Kidney (tissue), 14 donors: ENCODE data around the gene KIF16B. TPM values are rescaled to one million over a fixed set of nuclear protein-coding genes. Genes with fewer than 3 reads are reported as not detected.

Experiments
- DNase-seq, 5 donors: peaks; one replicate each; pipeline ENCODE4 v3.0.0-alpha.2; 2013 to 2020
- FAIRE-seq: peaks from 2 replicates; lab custom pipeline; 2012; peaks lifted over from hg19 to GRCh38; lab: Jason Lieb, UNC
- H3K27ac ChIP-seq, 2 donors: one replicate each; pipeline ENCODE4 v1.7.0; 2013; ENCODE audit warnings: low read depth in 2 of 2, low read length in 2 of 2, inconsistent platforms in 1 of 2
- H3K27me3 ChIP-seq: one replicate; pipeline ENCODE4 v1.7.1; 2013; ENCODE audit warnings: low read length, inconsistent platforms; ENCODE audit not compliant: control insufficient read depth, insufficient read depth
- H3K36me3 ChIP-seq, 3 donors: one replicate each; pipeline versions ENCODE4 v1.7.0 to v1.7.1; 2013; ENCODE audit warnings: low read length in 3 of 3, control low read depth in 1 of 3, inconsistent platforms in 1 of 3; ENCODE audit not compliant: insufficient read depth in 3 of 3, control insufficient read depth in 2 of 3
- H3K4me1 ChIP-seq, 3 donors: one replicate each; pipeline versions ENCODE4 v1.7.0 to v1.7.1; 2013; ENCODE audit warnings: low read length in 3 of 3, inconsistent platforms in 1 of 3, low read depth in 1 of 3; ENCODE audit not compliant: control insufficient read depth in 2 of 3, insufficient read depth in 2 of 3
- H3K4me3 ChIP-seq, 3 donors: one replicate each; pipeline versions ENCODE4 v1.7.0 to v1.8.1; 2013; ENCODE audit warnings: low read length in 3 of 3, control low read depth in 1 of 3, inconsistent platforms in 1 of 3
- H3K9ac ChIP-seq, 3 donors: one replicate each; pipeline versions ENCODE4 v1.7.0 to v1.7.1; 2013; ENCODE audit warnings: low read length in 3 of 3, control low read depth in 1 of 3, inconsistent platforms in 1 of 3
- H3K9me3 ChIP-seq, 3 donors: one replicate each; pipeline versions ENCODE4 v1.7.0 to v1.7.1; 2013; ENCODE audit warnings: low read length in 3 of 3, control low read depth in 1 of 3, inconsistent platforms in 1 of 3; ENCODE audit not compliant: control insufficient read depth in 2 of 3, insufficient read depth in 1 of 3
- CTCF ChIP-seq: IDR thresholded peaks from 3 replicates; pipeline ENCODE4 v1.5.1; 2012; ENCODE audit warnings: mild to moderate bottlenecking, moderate library complexity, borderline replicate concordance; ENCODE audit not compliant: insufficient read depth; ENCODE audit errors: extremely low read depth
- intact Hi-C: fragments of 100-400 bp; cut with DNase I; formaldehyde crosslinking; loops from one replicate; pipeline ENCODE4 v1.11.1; 2022
- polyA plus RNA-seq: library from polyadenylated mRNA; stranded (reverse); fragments of 350-450 nt; fragmentation: Illumina TruSeq; extraction: RNeasy Lipid Tissue Mini Kit (QIAGEN cat#74804); gene quantifications from one replicate; pipeline ENCODE4 v1.2.3, GENCODE V29; 2014; ENCODE audit warnings: low read depth, low replicate concordance; ENCODE audit not compliant: insufficient read depth
- total RNA-seq: library from RNA; stranded (reverse); fragmentation: NEBNext Ultra II Directional; extraction: Animal tissue kit (Norgen Biotek cat#: 25700); gene quantifications from one replicate; pipeline ENCODE4 v1.2.1, GENCODE V29; 2021
- donor health status: control.
- donor health status: control.
- donor health status: control.
- donor health status: control.
- donor health status: control.
- donor health status: DM: yes; HTN: yes; CAD: no.
- donor health status: Normal renal cell carcinoma (clear cell type).

Gene KIF16B
- total and polyA plus RNA-seq, 2 donors from 2014 or later: 15.0 to 19.7 TPM

- no peak for TF ChIP-seq CTCF
- Histone ChIP-seq H3K4me1 (no peaks in the 10 kb centered on the region), H3K27me3 (no peaks in the 10 kb centered on the region), H3K9me3 (no peaks in the 10 kb centered on the region), H3K27ac (no peak overlapping the region), H3K36me3 (no peaks in the 10 kb centered on the region), H3K9ac (no peak overlapping the region), H3K4me3 (no peak overlapping the region)
- no peak for DNase-seq
- FAIRE-seq: no peak
- intact Hi-C loops: no loop called here
Observed at GRCh38 chr20:16587066-16587465, 13.8 kb upstream of the KIF16B start.

GRCh38 chr20:16583474-16583873, 10.2 kb upstream of the KIF16B start:
- Histone ChIP-seq H3K9ac (no peak overlapping the region), H3K4me3 (no peak overlapping the region), H3K27ac (no peak overlapping the region), H3K27me3 (no peaks in the 10 kb centered on the region), H3K9me3 (no peaks in the 10 kb centered on the region), H3K4me1 (peaks cover 5 to 16% (median 7%) of the 10 kb centered on the region in 3 donors), H3K36me3 (no peaks in the 10 kb centered on the region)
- no peak for TF ChIP-seq CTCF
- no peak for DNase-seq
- no peak for FAIRE-seq
- intact Hi-C loops: no loop called here

- no peak overlapping the region for H3K27ac ChIP-seq
- no peak for TF ChIP-seq CTCF
- DNase-seq: no peak
- no peak overlapping the region for H3K9ac ChIP-seq
- no peak overlapping the region for H3K4me3 ChIP-seq
- intact Hi-C loops: no loop called here
- no peaks in the 10 kb centered on the region for H3K9me3 ChIP-seq
- no peaks in the 10 kb centered on the region for H3K27me3 ChIP-seq
- peaks cover 5 to 16% (median 7%) of the 10 kb centered on the region in 3 donors for H3K4me1 ChIP-seq
- H3K36me3 ChIP-seq: no peaks in the 10 kb centered on the region
- FAIRE-seq: no peak
Observed at GRCh38 chr20:16581241-16581640, 8.0 kb upstream of the KIF16B start.

GRCh38 chr20:16580620-16581019, 7.4 kb upstream of the KIF16B start:
- no peak overlapping the region for H3K4me3 ChIP-seq
- no peaks in the 10 kb centered on the region for H3K27me3 ChIP-seq
- no peak overlapping the region for H3K27ac ChIP-seq
- no peaks in the 10 kb centered on the region for H3K9me3 ChIP-seq
- FAIRE-seq (no peak), DNase-seq (no peak)
- H3K36me3 ChIP-seq: no peaks in the 10 kb centered on the region
- no peak for TF ChIP-seq CTCF
- intact Hi-C loops: no loop called here
- no peak overlapping the region for H3K9ac ChIP-seq
- peaks cover 5 to 19% (median 7%) of the 10 kb centered on the region in 3 donors for H3K4me1 ChIP-seq
